Measurements from ENCODE around the gene CCDC8.

DNA sequence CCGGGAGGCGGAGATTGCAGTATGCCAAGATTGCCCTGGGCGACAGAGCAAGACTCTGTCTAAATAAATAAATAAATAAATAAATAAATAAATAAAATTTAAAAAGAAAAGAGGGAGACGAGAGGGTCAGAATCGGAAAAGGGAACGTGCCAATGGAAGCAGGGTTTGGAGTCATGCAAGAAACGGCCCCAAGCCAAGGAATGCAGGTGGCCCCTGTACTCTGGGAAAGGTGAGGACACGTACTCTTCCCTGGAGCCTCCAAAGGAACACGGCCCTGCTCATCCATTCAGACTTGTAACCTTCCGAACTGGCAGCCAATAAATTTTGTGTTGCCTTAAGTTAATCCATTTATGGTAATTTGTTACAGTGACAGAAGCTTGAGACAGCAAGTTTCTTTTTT is 35.2 kb upstream of the CCDC8 start:
- TF ChIP-seq, protein P1, sequence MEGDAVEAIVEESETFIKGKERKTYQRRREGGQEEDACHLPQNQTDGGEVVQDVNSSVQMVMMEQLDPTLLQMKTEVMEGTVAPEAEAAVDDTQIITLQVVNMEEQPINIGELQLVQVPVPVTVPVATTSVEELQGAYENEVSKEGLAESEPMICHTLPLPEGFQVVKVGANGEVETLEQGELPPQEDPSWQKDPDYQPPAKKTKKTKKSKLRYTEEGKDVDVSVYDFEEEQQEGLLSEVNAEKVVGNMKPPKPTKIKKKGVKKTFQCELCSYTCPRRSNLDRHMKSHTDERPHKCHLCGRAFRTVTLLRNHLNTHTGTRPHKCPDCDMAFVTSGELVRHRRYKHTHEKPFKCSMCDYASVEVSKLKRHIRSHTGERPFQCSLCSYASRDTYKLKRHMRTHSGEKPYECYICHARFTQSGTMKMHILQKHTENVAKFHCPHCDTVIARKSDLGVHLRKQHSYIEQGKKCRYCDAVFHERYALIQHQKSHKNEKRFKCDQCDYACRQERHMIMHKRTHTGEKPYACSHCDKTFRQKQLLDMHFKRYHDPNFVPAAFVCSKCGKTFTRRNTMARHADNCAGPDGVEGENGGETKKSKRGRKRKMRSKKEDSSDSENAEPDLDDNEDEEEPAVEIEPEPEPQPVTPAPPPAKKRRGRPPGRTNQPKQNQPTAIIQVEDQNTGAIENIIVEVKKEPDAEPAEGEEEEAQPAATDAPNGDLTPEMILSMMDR (IDR thresholded peaks at IDR 0.05 in 8 of 11, conservative IDR thresholded peaks at IDR 0.05 in 3 of 11): no peak
- no peak for TF ChIP-seq POLR2AphosphoS5 (IDR thresholded peaks at IDR 0.05)
- no peak for TF ChIP-seq POLR2A (IDR thresholded peaks at IDR 0.05)
